Activated naive CD4-positive, alpha-beta T cell (primary cell): ENCODE results near the gene SIGLEC9.
"Not testable (repeated sequence)": the region's sequence is repeated elsewhere in the genome, so short reads cannot be mapped to it uniquely, and the experiment has no call there.

ENCODE experiments used
- DNase-seq, 4 experiments: peaks; one replicate each; lab custom pipeline; 2025; lab: John Stamatoyannopoulos, UW

SIGLEC9 gene

GRCh38 chr19:51123802-51124201 lies 904 bp upstream of the SIGLEC9 start:
- no peak for DNase-seq

- DNase-seq: no peak
Observed at GRCh38 chr19:51124216-51124615, 490 bp upstream of the SIGLEC9 start.

GRCh38 chr19:51125421-51126075 lies 842 bp downstream of the SIGLEC9 start:
- no peak for DNase-seq

GRCh38 chr19:51127032-51127431 lies 2.3 kb downstream of the SIGLEC9 start:
- DNase-seq: no peak

GRCh38 chr19:51127755-51128154 lies 3.0 kb downstream of the SIGLEC9 start:
- no peak for DNase-seq

- no peak for DNase-seq
Observed at GRCh38 chr19:51128227-51128626, 3.5 kb downstream of the SIGLEC9 start.

GRCh38 chr19:51129716-51130115 lies 5.0 kb downstream of the SIGLEC9 start:
- DNase-seq: no peak

- DNase-seq: peak in 1 of 4 experiments; percentile 19
Observed at GRCh38 chr19:51131780-51132680, 7.3 kb downstream of the SIGLEC9 start.

- DNase-seq: no peak
Observed at GRCh38 chr19:51135004-51135403, 10.3 kb downstream of the SIGLEC9 start.

GRCh38 chr19:51135986-51136762 lies 11.5 kb downstream of the SIGLEC9 start:
- no peak for DNase-seq

- no peak for DNase-seq
Observed at GRCh38 chr19:51136851-51137551, 12.3 kb downstream of the SIGLEC9 start.

GRCh38 chr19:51137792-51138425 lies 13.2 kb downstream of the SIGLEC9 start:
- DNase-seq: no peak

- no peak for DNase-seq
Observed at GRCh38 chr19:51138549-51138979, 13.9 kb downstream of the SIGLEC9 start.

GRCh38 chr19:51139299-51140014 lies 14.8 kb downstream of the SIGLEC9 start:
- no peak for DNase-seq

- no peak for DNase-seq
Observed at GRCh38 chr19:51140441-51140840, 15.7 kb downstream of the SIGLEC9 start.

GRCh38 chr19:51141181-51141580 lies 16.5 kb downstream of the SIGLEC9 start:
- DNase-seq: no peak

- DNase-seq: no peak
Observed at GRCh38 chr19:51142119-51142518, 17.4 kb downstream of the SIGLEC9 start, which contains the start of gene SIGLEC7. SIGLEC7 (plus strand) TSS chr19:51142301; CDS start chr19:51142370, 69 bp downstream.

GRCh38 chr19:51142809-51143475 lies 18.2 kb downstream of the SIGLEC9 start:
- DNase-seq: not testable (repeated sequence)

GRCh38 chr19:51143486-51143885 lies 18.8 kb downstream of the SIGLEC9 start:
- DNase-seq: no peak

GRCh38 chr19:51144482-51145045 lies 19.9 kb downstream of the SIGLEC9 start:
- DNase-seq: no peak
